GM12801 (cell line): ENCODE measurements around the gene MEIKIN.

Source experiments
- TF ChIP-seq, protein P1 (sequence below): IDR thresholded peaks from one replicate; pipeline ENCODE4 v1.5.1; 2011; ENCODE audit warnings: control low read depth; ENCODE audit not compliant: insufficient read length; ENCODE audit errors: extremely low read depth

The MEIKIN gene

DNA sequence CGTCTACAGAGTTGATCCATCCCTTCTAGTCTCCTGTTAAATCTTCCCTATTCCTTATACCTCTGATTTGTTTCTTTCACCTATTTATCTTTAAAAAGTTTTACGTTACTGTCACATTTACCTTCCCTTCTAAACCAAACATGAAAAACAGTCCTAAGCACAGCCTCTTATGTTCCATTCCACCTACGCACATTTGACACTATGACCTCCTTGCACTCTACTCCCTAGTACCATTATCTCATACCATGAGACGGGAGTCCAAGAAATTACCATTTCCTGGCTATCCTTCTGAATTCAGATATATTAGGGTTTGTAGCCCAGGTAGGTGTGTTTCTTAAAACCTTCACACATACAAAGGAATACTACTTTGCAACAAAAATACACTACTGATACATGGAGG lies 173.8 kb downstream of the MEIKIN start:
- TF ChIP-seq, protein P1, sequence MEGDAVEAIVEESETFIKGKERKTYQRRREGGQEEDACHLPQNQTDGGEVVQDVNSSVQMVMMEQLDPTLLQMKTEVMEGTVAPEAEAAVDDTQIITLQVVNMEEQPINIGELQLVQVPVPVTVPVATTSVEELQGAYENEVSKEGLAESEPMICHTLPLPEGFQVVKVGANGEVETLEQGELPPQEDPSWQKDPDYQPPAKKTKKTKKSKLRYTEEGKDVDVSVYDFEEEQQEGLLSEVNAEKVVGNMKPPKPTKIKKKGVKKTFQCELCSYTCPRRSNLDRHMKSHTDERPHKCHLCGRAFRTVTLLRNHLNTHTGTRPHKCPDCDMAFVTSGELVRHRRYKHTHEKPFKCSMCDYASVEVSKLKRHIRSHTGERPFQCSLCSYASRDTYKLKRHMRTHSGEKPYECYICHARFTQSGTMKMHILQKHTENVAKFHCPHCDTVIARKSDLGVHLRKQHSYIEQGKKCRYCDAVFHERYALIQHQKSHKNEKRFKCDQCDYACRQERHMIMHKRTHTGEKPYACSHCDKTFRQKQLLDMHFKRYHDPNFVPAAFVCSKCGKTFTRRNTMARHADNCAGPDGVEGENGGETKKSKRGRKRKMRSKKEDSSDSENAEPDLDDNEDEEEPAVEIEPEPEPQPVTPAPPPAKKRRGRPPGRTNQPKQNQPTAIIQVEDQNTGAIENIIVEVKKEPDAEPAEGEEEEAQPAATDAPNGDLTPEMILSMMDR: no peak

DNA sequence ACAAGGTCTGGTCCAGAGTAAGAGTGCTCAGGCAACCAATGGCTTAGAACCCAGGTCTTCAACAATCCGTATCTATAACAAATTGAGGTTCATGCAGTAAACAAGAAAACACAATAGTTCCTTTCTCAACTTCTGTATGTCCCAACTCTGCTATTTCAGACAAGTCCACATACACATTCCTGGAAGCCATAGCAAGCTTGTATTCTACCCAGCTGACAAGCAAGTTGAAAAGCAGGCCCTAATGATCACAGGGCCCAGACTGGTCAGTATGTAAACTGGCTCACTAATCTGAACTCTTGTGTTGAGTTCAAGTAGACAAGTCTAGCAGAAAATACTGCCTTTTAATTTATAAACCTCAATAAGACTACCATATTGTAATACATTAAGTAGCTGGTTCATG lies 175.5 kb downstream of the MEIKIN start:
- TF ChIP-seq, protein P1: no peak

DNA sequence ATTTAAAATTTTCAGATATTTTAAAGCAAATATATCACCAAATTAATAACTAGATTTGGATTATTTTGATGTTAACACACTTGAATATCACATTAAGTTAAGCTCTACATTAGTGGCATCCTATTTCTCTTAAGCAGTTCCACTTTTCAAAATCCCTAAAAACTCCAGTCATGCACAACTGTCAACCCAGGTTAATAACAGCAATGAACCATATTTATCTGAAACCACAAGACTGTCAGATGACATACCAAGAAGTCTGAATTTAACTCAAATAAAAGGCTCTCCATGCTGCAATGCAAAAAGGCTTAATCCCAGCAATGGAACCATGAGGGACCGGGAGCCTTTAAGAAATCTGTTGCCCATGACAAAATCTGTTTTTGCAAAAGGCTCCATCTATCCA lies 176.1 kb downstream of the MEIKIN start:
- TF ChIP-seq, protein P1: no peak

DNA sequence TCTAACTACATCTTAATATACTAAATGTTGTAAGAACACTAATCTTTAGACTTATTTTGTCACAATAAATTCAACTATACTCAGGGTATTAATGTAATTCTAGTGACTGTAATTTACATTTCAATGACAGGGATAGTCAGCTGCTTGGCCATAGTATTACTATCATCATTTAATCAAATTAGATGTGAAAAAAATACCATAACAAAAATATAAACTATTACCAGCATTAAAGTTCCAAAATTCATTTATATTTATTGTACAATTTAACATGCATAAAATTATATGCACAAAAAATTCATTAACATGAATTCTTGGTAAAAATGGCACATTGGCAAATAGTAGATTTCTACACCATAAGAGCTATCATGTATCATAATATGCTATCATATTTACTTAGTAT lies 177.6 kb downstream of the MEIKIN start:
- TF ChIP-seq, protein P1: no peak

DNA sequence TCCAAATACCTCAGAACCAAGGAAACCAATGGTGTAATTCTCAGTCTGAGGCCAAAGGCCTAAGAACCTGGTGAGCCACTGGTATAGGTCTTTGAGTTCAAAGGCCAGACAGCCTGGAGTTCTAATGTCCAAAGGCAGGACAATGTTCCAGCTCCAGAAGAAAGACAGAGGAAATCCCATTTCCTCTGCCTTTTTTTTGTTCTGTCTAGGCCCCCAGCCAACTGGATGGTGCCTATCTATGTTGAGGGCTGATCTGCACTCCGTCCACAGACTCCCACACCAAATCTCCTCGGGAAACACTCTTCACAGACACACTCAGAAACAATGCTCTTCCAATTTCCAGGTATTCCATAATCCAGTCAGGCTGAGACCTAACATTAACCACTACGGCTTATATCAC lies 178.8 kb downstream of the MEIKIN start:
- TF ChIP-seq, protein P1: no peak

DNA sequence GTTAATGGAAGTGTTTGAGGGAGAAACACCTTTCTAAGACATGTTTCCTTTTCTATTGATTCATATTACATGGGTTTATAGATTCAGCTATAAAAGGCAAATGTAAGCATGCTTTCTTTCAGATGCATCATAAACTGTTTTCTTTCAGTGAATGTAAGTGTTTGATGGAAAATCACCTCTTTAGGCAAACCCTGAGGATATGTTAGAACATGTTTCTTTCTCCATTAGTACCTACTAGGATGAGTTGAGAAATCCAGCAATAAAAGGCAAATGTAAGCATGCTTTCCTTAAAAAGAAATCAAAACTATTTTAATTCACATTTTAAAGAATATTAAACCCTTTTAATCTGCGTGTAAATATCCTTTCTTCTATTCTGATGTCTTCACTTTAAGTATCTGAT lies 180.2 kb downstream of the MEIKIN start:
- TF ChIP-seq, protein P1: no peak

DNA sequence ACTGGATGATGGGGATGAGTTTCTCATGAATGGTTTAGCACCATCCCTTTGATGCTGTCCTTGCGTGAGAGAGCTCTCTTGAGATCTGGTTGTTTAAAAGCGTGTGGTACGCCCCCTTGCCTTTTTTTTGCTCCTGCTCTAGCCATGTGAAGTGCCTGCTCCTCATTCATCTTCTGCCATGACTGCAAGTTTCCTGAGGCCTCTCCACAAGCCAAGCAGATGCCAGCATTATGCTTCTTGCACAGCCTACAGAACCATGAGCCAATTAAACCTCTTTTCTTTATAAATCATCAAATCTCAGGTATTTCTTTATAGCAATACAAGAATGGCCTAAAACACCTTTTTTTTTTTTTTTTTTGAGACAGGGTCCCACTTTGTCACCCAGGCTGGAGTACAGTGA lies 181.5 kb downstream of the MEIKIN start:
- TF ChIP-seq, protein P1: no peak

DNA sequence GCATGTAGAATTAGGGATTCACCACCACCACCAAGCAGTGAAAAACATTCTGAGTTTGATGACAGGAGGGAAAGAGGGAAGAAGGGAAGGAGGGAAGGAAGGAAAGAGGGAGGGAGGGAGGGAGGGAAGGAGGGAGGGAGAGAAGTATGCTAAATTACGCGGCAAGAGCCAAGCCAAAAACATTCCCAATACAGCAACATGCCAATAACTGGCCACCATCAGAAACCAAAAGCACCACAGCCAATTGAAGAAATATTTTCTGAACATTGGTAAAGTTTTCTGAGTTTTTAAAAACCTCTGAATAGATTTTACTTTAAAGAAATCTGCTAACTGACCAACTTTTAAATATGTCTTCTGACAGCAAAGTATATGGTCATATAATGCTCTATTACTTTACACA lies 184.7 kb downstream of the MEIKIN start:
- TF ChIP-seq, protein P1: no peak
